OCI-LY1 (cell line): ENCODE results near the gene RTL10.

Source experiments
- H2AFZ ChIP-seq: fragments of 200-600 bp; sonication (generic), shearing (Covaris generic); 2 replicates; pipeline ENCODE4 v1.6.0; 2014; ENCODE audit warnings: antibody characterized with exemption, mild to moderate bottlenecking, low read length
- H3F3A ChIP-seq: fragments of 200-600 bp; sonication (generic), shearing (Covaris generic); 2 replicates; pipeline ENCODE4 v1.6.0; 2014; ENCODE audit warnings: mild to moderate bottlenecking, antibody characterized with exemption, low read length, moderate library complexity; ENCODE audit not compliant: insufficient read depth
- H3K27ac ChIP-seq: fragments of 200-600 bp; sonication (generic); 2 replicates; pipeline ENCODE4 v1.5.1; 2014; ENCODE audit warnings: low read length, mixed run types, mild to moderate bottlenecking, low read depth; ENCODE audit not compliant: poor library complexity, severe bottlenecking
- H3K27me3 ChIP-seq: fragments of 200-600 bp; sonication (generic); 2 replicates; pipeline ENCODE4 v1.6.0; 2014; ENCODE audit warnings: antibody characterized with exemption, mild to moderate bottlenecking, low read length, moderate library complexity; ENCODE audit not compliant: insufficient read depth
- H3K36me3 ChIP-seq: fragments of 200-600 bp; sonication (generic); 2 replicates; pipeline ENCODE4 v1.6.1; 2014; ENCODE audit warnings: mild to moderate bottlenecking, antibody characterized with exemption, low read length, moderate library complexity, mixed read lengths; ENCODE audit not compliant: insufficient read depth
- H3K4me1 ChIP-seq: fragments of 200-600 bp; sonication (generic); 2 replicates; pipeline ENCODE4 v1.5.1; 2014; ENCODE audit warnings: mild to moderate bottlenecking, low read length, moderate library complexity; ENCODE audit not compliant: insufficient read depth, severe bottlenecking
- H3K4me2 ChIP-seq: fragments of 200-600 bp; sonication (generic), shearing (Covaris generic); 2 replicates; pipeline ENCODE4 v1.6.1; 2014; ENCODE audit warnings: low read length
- H3K4me3 ChIP-seq: fragments of 200-600 bp; sonication (generic); 2 replicates; pipeline ENCODE4 v1.5.1; 2014; ENCODE audit warnings: low read length, low read depth, mild to moderate bottlenecking, mixed read lengths; ENCODE audit not compliant: poor library complexity, severe bottlenecking
- H3K79me2 ChIP-seq: fragments of 200-600 bp; shearing (Covaris generic); 2 replicates; pipeline ENCODE4 v1.6.1; 2016; ENCODE audit warnings: mixed run types, low read length, mixed read lengths; ENCODE audit not compliant: insufficient read depth
- H3K9ac ChIP-seq: fragments of 200-600 bp; sonication (generic), shearing (Covaris generic); 2 replicates; pipeline ENCODE4 v1.6.1; 2014; ENCODE audit warnings: mild to moderate bottlenecking, low read length, mixed read lengths
- H3K9me2 ChIP-seq: fragments of 200-600 bp; sonication (generic), shearing (Covaris generic); 2 replicates; pipeline ENCODE4 v1.6.1; 2014; ENCODE audit warnings: low read depth, mild to moderate bottlenecking, low read length, mixed read lengths
- H3K9me3 ChIP-seq: fragments of 200-600 bp; shearing (Covaris generic); 2 replicates; pipeline ENCODE4 v1.6.1; 2014; ENCODE audit warnings: low read length, mixed read lengths
- H4K20me1 ChIP-seq: fragments of 200-600 bp; sonication (generic), shearing (Covaris generic); 2 replicates; pipeline ENCODE4 v1.6.0; 2016; ENCODE audit warnings: mild to moderate bottlenecking, low read length; ENCODE audit not compliant: insufficient read depth
- CTCF ChIP-seq: fragments of 200-600 bp; sonication (generic), shearing (Covaris generic); IDR thresholded peaks from 2 replicates; pipeline ENCODE4 v1.5.1; 2017; ENCODE audit warnings: mild to moderate bottlenecking, antibody characterized with exemption, low read length, moderate library complexity, mixed read lengths
- EZH2 ChIP-seq: fragments of 200-600 bp; sonication (generic), shearing (Covaris generic); IDR thresholded peaks from 2 replicates; pipeline ENCODE4 v1.8.0; 2017; ENCODE audit warnings: borderline replicate concordance, mixed run types, mild to moderate bottlenecking, antibody characterized with exemption, low read length, moderate library complexity, mixed read lengths

The RTL10 gene

GRCh38 chr22:19843107-19843856, 11.4 kb downstream of the RTL10 start:
- Histone ChIP-seq H3K27me3 (no peaks in the 10 kb centered on the region), H3K9me3 (no peaks in the 10 kb centered on the region), H2AFZ (no peak overlapping the region), H3K4me1 (peaks cover 27% of the 10 kb centered on the region), H3K4me3 (no peak overlapping the region), H3K36me3 (peaks cover 3% of the 10 kb centered on the region; the same call in 1 of the 2 replicates), H3K4me2 (no peak overlapping the region), H3K9ac (no peak overlapping the region), H3F3A (no peaks in the 10 kb centered on the region), H3K9me2 (no peaks in the 10 kb centered on the region), H3K27ac (no peak overlapping the region), H4K20me1 (no peaks in the 10 kb centered on the region), H3K79me2 (no peaks in the 10 kb centered on the region)
- TF ChIP-seq CTCF (no peak), EZH2 (no peak)

GRCh38 chr22:19842393-19843106, 12.1 kb downstream of the RTL10 start:
- no peaks in the 10 kb centered on the region for H3K9me3 ChIP-seq
- H3K9ac ChIP-seq = no peak overlapping the region
- no peaks in the 10 kb centered on the region for H4K20me1 ChIP-seq
- peak overlapping the region; percentile 40 for H3K27ac ChIP-seq
- no peaks in the 10 kb centered on the region for H3F3A ChIP-seq
- no peaks in the 10 kb centered on the region for H3K27me3 ChIP-seq
- no peak overlapping the region for H2AFZ ChIP-seq
- no peaks in the 10 kb centered on the region for H3K36me3 ChIP-seq
- H3K4me2 ChIP-seq = no peak overlapping the region
- no peak overlapping the region for H3K4me3 ChIP-seq
- H3K4me1 ChIP-seq = peaks cover 27% of the 10 kb centered on the region
- H3K9me2 ChIP-seq = no peaks in the 10 kb centered on the region
- TF ChIP-seq CTCF = no peak
- H3K79me2 ChIP-seq = no peaks in the 10 kb centered on the region

GRCh38 chr22:19841641-19842392, 12.9 kb downstream of the RTL10 start:
- no peak overlapping the region for H3K4me3 ChIP-seq
- H3K4me2 ChIP-seq = no peak overlapping the region
- no peak overlapping the region; the same call in 1 of the 2 replicates for H3K9ac ChIP-seq
- peaks cover 27% of the 10 kb centered on the region for H3K4me1 ChIP-seq
- H4K20me1 ChIP-seq = no peaks in the 10 kb centered on the region
- peak overlapping the region; percentile 40 for H3K27ac ChIP-seq
- no peaks in the 10 kb centered on the region for H3K27me3 ChIP-seq
- 0 out of 2 replicates have a peak, but pooled peaks have one; percentile 31 for TF ChIP-seq CTCF
- TF ChIP-seq EZH2 = no peak
- no peaks in the 10 kb centered on the region for H3K79me2 ChIP-seq
- H2AFZ ChIP-seq = no peak overlapping the region
- H3K9me2 ChIP-seq = no peaks in the 10 kb centered on the region
- no peaks in the 10 kb centered on the region for H3K36me3 ChIP-seq
- H3F3A ChIP-seq = no peaks in the 10 kb centered on the region
- H3K9me3 ChIP-seq = no peaks in the 10 kb centered on the region
